Sciatic nerve (tissue), 2 donors: ENCODE measurements around the gene MSRB3. TPM values are rescaled to one million over a fixed set of nuclear protein-coding genes. Genes with fewer than 3 reads are reported as not detected.
"Not testable (repeated sequence)": the region's sequence is repeated elsewhere in the genome, so short reads cannot be mapped to it uniquely, and the experiment has no call there.

Experiments
- ATAC-seq: fragments of 200-7000 bp; cut with Tn5 transposase; one replicate; pipeline ENCODE4 v1.9.1; 2020; ENCODE audit warnings: mild to moderate bottlenecking, moderate library complexity
- DNase-seq: peaks from one replicate; pipeline ENCODE4 v3.0.0-alpha.2; 2020; ENCODE audit warnings: low spot score
- intact Hi-C: fragments of 100-400 bp; cut with DNase I; formaldehyde crosslinking; loops from one replicate; pipeline ENCODE4 v1.14.2; 2022
- total RNA-seq: library from RNA; stranded (reverse); fragmentation: NEBNext Ultra II Directional; extraction: Animal tissue kit (Norgen Biotek cat#: 25700); gene quantifications from one replicate; pipeline ENCODE4 v1.2.1, GENCODE V29; 2021
- donor health status: DM: no; HTN: no; CAD: no.
- donor health status: DM: no; HTN: no; CAD: no.

Gene MSRB3
- total RNA-seq, 1 donor from 2014 or later = 64.2 TPM

- intact Hi-C loops = no loop called here
Measured at GRCh38 chr12:65430571-65431306, 152.3 kb downstream of the MSRB3 start.

GRCh38 chr12:65432114-65432513, 153.6 kb downstream of the MSRB3 start:
- ATAC-seq = no peak
- DNase-seq = no peak
- intact Hi-C loops = no loop called here

More at GRCh38 chr12:65430571-65431306, 152.3 kb downstream of the MSRB3 start:
- ATAC-seq (no peak), DNase-seq (no peak)

GRCh38 chr12:65432651-65433050, 154.2 kb downstream of the MSRB3 start:
- ATAC-seq (no peak), DNase-seq (no peak)
- intact Hi-C loops = no loop called here

GRCh38 chr12:65434737-65435136, 156.3 kb downstream of the MSRB3 start:
- intact Hi-C loops = no loop called here
- ATAC-seq (no peak), DNase-seq (no peak)

GRCh38 chr12:65443038-65443437, 164.6 kb downstream of the MSRB3 start:
- DNase-seq (no peak), ATAC-seq (no peak)
- intact Hi-C loops = no loop called here

GRCh38 chr12:65444996-65445395, 166.5 kb downstream of the MSRB3 start:
- DNase-seq = no peak

GRCh38 chr12:65446901-65447300, 168.4 kb downstream of the MSRB3 start:
- no peak for ATAC-seq
- DNase-seq = no peak
- intact Hi-C loops = no loop called here

More at GRCh38 chr12:65444996-65445395, 166.5 kb downstream of the MSRB3 start:
- intact Hi-C loops = no loop called here
- no peak for ATAC-seq

GRCh38 chr12:65449400-65449799, 170.9 kb downstream of the MSRB3 start:
- intact Hi-C loops = no loop called here
- no peak for ATAC-seq

GRCh38 chr12:65450625-65451024, 172.1 kb downstream of the MSRB3 start:
- intact Hi-C loops = no loop called here
- no peak for ATAC-seq
- no peak for DNase-seq

More at GRCh38 chr12:65449400-65449799, 170.9 kb downstream of the MSRB3 start:
- no peak for DNase-seq

- DNase-seq (no peak), ATAC-seq (no peak)
- intact Hi-C loops = no loop called here
Measured at GRCh38 chr12:65454115-65454787, 175.8 kb downstream of the MSRB3 start.

- ATAC-seq, DNase-seq, intact Hi-C loops: not testable (repeated sequence)
Measured at GRCh38 chr12:65457341-65457740, 178.9 kb downstream of the MSRB3 start.

- intact Hi-C loops = no loop called here
- ATAC-seq (no peak), DNase-seq (no peak)
Measured at GRCh38 chr12:65458718-65459117, 180.2 kb downstream of the MSRB3 start.

- intact Hi-C loops = no loop called here
- ATAC-seq = no peak
- DNase-seq = no peak
Measured at GRCh38 chr12:65459545-65459944, 181.1 kb downstream of the MSRB3 start.

GRCh38 chr12:65460063-65460462, 181.6 kb downstream of the MSRB3 start:
- intact Hi-C loops = loop anchor here (5.0 kb wide), 1 partner anchor 1402 kb away; no protein-coding TSS in a partner anchor
- DNase-seq (no peak), ATAC-seq (no peak)

GRCh38 chr12:65461017-65461416, 182.5 kb downstream of the MSRB3 start:
- intact Hi-C loops = loop anchor here (5.0 kb wide), 1 partner anchor 1401 kb away; no protein-coding TSS in a partner anchor
- DNase-seq (no peak), ATAC-seq (no peak)

GRCh38 chr12:65462484-65462883, 184.0 kb downstream of the MSRB3 start:
- DNase-seq (no peak), ATAC-seq (no peak)
- intact Hi-C loops = loop anchor here (5.0 kb wide), 1 partner anchor 1400 kb away; no protein-coding TSS in a partner anchor

GRCh38 chr12:65463082-65463481, 184.6 kb downstream of the MSRB3 start:
- ATAC-seq = no peak
- no peak for DNase-seq
- intact Hi-C loops = loop anchor here (5.0 kb wide), 1 partner anchor 1399 kb away; no protein-coding TSS in a partner anchor

- intact Hi-C loops = loop anchor here (5.0 kb wide), 1 partner anchor 1399 kb away; no protein-coding TSS in a partner anchor
- DNase-seq = no peak
- ATAC-seq = no peak
Measured at GRCh38 chr12:65463611-65464010, 185.1 kb downstream of the MSRB3 start.

GRCh38 chr12:65464930-65465329, 186.4 kb downstream of the MSRB3 start:
- intact Hi-C loops = loop anchor here (5.0 kb wide), 1 partner anchor 1397 kb away; no protein-coding TSS in a partner anchor
- no peak for ATAC-seq
- no peak for DNase-seq
